ENCODE results near the gene C18orf32. TPM values are rescaled to one million over a fixed set of nuclear protein-coding genes. Genes with fewer than 3 reads are reported as not detected.

C18orf32 gene
- total and polyA plus RNA-seq, 2 of the 8 experiments (the other 6 are each of a cell fraction or from before 2014, with no cell fraction given) = 17.3 to 20.1 TPM

- peaks cover 8 to 21% (median 20%) of the 10 kb centered on the region in 4 experiments for H3K36me3 ChIP-seq (ENCODE audit: control insufficient read depth in 2 of 4, insufficient read depth in 4 of 4, low read length in 3 of 4)
- H4K20me1 ChIP-seq (replicated peaks in 1 of 2; ENCODE audit: control insufficient read depth in 1 of 2, insufficient read depth in 2 of 2, low read length in 2 of 2) = peaks cover 4 to 5% of the 10 kb centered on the region in 2 experiments
- H3K9ac ChIP-seq (replicated peaks in 1 of 4; ENCODE audit: extremely low read depth in 1 of 4, low read depth in 3 of 4, low read length in 3 of 4) = no peak overlapping the region
- ChIA-PET CTCF (ENCODE audit: partially characterized antibody) (interaction anchor here (2.1 to 2.2 kb wide), 2 partner anchors 16 to 364 kb away, joined by 4 to 8 read pairs; no protein-coding TSS in a partner anchor), POLR2A (ENCODE audit: partially characterized antibody) (interaction anchor here (7.2 kb wide), 1 partner anchor 8 kb away, joined by 58 read pairs; the partner anchor contains the start of gene C18orf32)
- no peak overlapping the region for H4K5ac ChIP-seq (ENCODE audit: insufficient read length, low read depth, low read length)
- no CpG with 5 or more reads among the region's 2 CpGs for WGBS, 2 experiments (ENCODE audit: extremely low coverage in 1 of 2, insufficient coverage in 1 of 2, insufficient read length in 1 of 2, insufficient replicate concordance in 2 of 2, low coverage in 1 of 2, low lambda C conversion rate in 2 of 2, missing lambda C conversion rate in 1 of 2)
- H3K4me3 ChIP-seq (ENCODE audit: extremely low read depth in 1 of 4, insufficient read depth in 2 of 4, low read depth in 3 of 4, low read length in 4 of 4) = no peak overlapping the region
- H4K91ac ChIP-seq (replicated peaks; ENCODE audit: insufficient read length, low read length) = no peak overlapping the region
- H3K27ac ChIP-seq (ENCODE audit: low read depth, low read length) = no peak overlapping the region
- H3K27me3 ChIP-seq (replicated peaks in 1 of 4; ENCODE audit: control insufficient read depth in 3 of 4, extremely low read depth in 1 of 4, insufficient read depth in 3 of 4, low read length in 3 of 4) = no peaks in the 10 kb centered on the region
- no peak overlapping the region for H3K18ac ChIP-seq (ENCODE audit: extremely low read depth, low read length)
- H3K4ac ChIP-seq (replicated peaks; ENCODE audit: insufficient read length, low read depth, low read length) = no peak overlapping the region
- DNase-seq (ENCODE audit: low read depth in 1 of 2, low spot score in 2 of 2) = no peak
- no peak overlapping the region for H2BK20ac ChIP-seq (ENCODE audit: low read length)
- H2BK5ac ChIP-seq (ENCODE audit: low read depth, low read length) = no peak overlapping the region
- H2AK5ac ChIP-seq (ENCODE audit: low read depth, low read length) = no peak overlapping the region
- no peak overlapping the region for H2AFZ ChIP-seq (ENCODE audit: low read length)
- H3K56ac ChIP-seq (replicated peaks; ENCODE audit: insufficient read length, low read depth, low read length) = no peak overlapping the region
- no peak overlapping the region for H4K8ac ChIP-seq (ENCODE audit: extremely low read depth, insufficient read depth, low read length)
- H2BK15ac ChIP-seq (ENCODE audit: low read length) = no peak overlapping the region
- H2BK12ac ChIP-seq (ENCODE audit: low read depth, low read length) = no peak overlapping the region
- H3K23me2 ChIP-seq (ENCODE audit: low read depth, low read length) = peaks cover 4% of the 10 kb centered on the region; the same call in 1 of the 2 replicates
- TF ChIP-seq EGR1 (IDR thresholded peaks at IDR 0.05; ENCODE audit: borderline replicate concordance, low read depth, low read length) (no peak), POLR2A (IDR thresholded peaks at IDR 0.05; ENCODE audit: control extremely low read depth in 1 of 2, low read depth in 2 of 2, low read length in 2 of 2) (no peak), TAF1 (IDR thresholded peaks at IDR 0.05; ENCODE audit: low read depth, low read length) (no peak), BRCA1 (IDR thresholded peaks at IDR 0.05; ENCODE audit: low read depth, low read length) (no peak), SIRT6 (IDR thresholded peaks at IDR 0.05; ENCODE audit: low read length) (no peak), TBP (IDR thresholded peaks at IDR 0.05; ENCODE audit: low read depth, low read length) (no peak), SIX5 (IDR thresholded peaks at IDR 0.05; ENCODE audit: low read depth, low read length) (no peak)
- H3K14ac ChIP-seq (ENCODE audit: insufficient read length) = no peak overlapping the region
- peaks cover 6 to 25% of the 10 kb centered on the region in 2 experiments for H3K79me2 ChIP-seq (ENCODE audit: control insufficient read depth in 1 of 2, insufficient read depth in 2 of 2, low read length in 2 of 2)
- H2BK120ac ChIP-seq (replicated peaks; ENCODE audit: low read depth, low read length) = no peak overlapping the region
- H3K23ac ChIP-seq (ENCODE audit: insufficient read length) = no peak overlapping the region
- no peak overlapping the region for H3K4me2 ChIP-seq (ENCODE audit: insufficient read depth in 1 of 2, low read depth in 2 of 2, low read length in 2 of 2)
- no peak for FAIRE-seq
- H3K79me1 ChIP-seq (ENCODE audit: low read depth, low read length) = no peaks in the 10 kb centered on the region
- H3K9me3 ChIP-seq (ENCODE audit: insufficient read depth in 2 of 2, low read depth in 1 of 2, low read length in 1 of 2) = no peaks in the 10 kb centered on the region
- H3K4me1 ChIP-seq (replicated peaks in 1 of 4; ENCODE audit: control insufficient read depth in 3 of 4, insufficient read depth in 4 of 4, low read length in 3 of 4) = peaks cover 3 to 10% (median 6%) of the 10 kb centered on the region in 4 experiments; a peak in 5 of 7 replicates
These were observed 7.6 kb upstream of the C18orf32 start for GRCh38 chr18:49494660-49495059.
